GM21529 (cell line): ENCODE measurements around the gene CD6.
"Not testable (repeated sequence)": the region's sequence is repeated elsewhere in the genome, so short reads cannot be mapped to it uniquely, and the experiment has no call there.

Experiments used
- ATAC-seq: cut with Tn5 transposase; IDR thresholded peaks from one replicate; pipeline ENCODE4 v1.9.1; 2021; ENCODE audit not compliant: unreplicated experiment

The CD6 gene

DNA sequence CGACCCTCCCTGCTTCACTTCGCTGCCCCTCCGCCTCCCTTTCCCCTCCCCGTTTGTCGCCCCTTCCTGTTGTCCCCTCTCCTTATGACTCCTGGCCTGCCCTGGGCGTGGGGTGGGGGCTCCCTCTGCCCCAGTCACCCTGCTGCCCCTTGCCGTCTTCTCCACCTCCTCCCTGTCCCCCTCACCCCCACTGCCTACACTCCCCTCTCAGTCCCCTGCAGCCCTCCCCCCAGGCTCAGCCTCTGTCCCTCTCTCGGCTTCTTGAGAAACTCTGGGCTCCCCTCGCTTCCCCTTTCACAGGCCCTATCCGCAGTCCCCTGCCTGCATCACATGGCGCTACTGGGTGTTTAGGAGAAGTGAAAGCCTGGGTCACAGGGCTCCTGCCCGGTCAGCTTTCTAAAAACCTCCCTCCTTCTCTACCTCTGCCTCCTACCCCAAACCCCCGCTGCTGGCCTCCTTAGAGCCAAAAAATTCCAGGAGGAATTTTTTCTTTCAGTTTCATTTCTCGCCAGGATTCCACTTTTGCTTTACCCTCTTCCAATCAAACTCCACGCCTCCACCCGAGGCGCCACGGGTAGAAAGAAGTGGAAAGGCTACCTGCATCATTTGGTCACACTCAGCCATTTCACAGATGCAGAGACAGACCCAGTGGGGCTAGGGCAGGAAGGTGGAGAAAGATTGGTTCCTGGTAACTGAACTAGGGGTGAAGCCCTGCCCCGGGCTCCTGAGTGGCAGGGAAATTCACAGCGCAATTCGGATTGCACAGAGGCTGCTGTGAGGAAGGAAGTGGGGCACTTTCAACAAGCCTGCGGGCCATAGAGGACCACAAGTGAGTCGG, 19.4 kb upstream of the CD6 start, which contains the start of gene SLC15A3:
TSS of gene SLC15A3 (minus strand) at position 273 of the 838 bp plus-strand sequence. CDS start 625 bp downstream, outside the sequence.
- ATAC-seq, result peak; percentile 69

DNA sequence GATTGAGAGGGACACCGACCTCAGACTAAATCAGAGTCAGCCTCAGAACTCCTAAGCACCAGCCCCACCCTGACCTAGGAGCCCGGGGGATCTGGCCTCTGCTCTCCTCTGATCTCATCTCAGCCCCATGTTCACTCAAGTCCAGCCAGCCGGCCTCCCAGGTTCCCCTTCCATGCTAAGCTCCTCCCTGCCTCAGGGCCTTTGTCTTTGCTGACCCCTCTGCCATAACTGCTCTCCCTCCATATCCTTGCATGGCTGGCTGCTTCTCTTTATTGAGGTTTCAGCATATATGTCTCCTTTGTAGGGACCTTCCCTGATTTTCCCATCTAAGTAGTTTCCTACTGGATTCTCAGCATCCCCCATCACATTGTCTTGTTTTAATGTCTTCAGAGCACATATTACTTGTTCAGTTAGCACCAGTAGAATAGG, 18.7 kb upstream of the CD6 start:
- no peak for ATAC-seq

- no peak for ATAC-seq
These were observed 17.7 kb upstream of the CD6 start for GRCh38 chr11:60953781-60954180.

DNA sequence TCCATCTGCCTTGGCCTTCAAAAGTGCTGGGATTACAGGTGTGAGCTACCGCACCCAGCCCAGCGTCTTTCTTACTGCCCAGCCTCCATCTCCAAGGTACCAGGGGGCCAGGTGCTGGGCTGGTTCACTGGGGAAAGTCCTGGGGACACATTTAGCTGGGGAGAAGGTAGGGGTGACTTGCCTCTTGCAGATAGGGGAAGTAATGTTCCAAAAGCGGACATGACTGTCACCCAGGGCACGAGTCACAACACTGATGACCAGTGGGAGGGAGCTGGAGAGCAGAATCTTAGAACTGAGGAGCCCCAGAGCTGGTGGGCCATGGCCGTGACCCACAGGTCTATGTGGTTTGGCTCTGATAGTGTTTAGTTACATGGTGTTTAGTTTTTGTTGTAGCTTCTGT, 17.1 kb upstream of the CD6 start:
- ATAC-seq, result no peak

DNA sequence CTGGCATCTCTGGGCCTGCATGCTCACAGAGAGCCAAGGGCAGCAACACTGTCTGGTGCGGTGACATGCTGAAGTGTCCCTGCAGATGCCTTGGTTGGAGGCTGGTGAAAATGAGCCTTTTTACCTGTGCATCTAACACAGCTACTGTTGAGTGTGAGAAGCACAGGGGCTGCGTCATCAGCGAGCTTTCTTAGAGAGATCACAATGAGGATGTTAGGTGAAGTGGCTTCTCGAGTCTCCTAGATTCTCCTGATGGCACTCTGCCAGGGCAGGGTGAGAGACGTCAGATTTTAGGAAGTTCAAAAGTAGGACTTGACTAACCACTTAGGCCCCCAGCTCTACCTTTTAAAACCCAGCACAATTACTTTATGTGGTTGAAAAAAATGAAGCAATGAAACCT, 15.9 kb upstream of the CD6 start:
- ATAC-seq, result no peak

- ATAC-seq, result no peak
These were observed 14.3 kb upstream of the CD6 start for GRCh38 chr11:60957188-60957587.

DNA sequence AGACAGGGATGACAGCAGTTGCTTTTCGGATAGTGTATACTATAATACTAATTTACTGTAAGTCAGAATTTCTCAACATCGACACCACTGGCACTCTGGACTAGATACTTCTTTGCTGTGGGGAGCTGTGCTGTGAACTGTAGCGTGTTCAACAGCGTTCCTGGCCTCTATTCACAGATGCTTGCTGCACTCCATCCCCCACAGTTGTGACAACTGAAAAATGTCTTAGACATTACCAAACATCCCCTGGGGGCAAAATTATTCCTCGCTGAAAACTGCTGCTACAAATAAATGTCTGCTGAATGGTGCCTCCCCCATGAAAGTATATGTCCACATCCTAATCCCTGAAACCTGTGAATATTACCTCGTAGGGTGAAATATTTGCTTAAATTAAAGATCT, 12.0 kb upstream of the CD6 start:
- no peak for ATAC-seq

DNA sequence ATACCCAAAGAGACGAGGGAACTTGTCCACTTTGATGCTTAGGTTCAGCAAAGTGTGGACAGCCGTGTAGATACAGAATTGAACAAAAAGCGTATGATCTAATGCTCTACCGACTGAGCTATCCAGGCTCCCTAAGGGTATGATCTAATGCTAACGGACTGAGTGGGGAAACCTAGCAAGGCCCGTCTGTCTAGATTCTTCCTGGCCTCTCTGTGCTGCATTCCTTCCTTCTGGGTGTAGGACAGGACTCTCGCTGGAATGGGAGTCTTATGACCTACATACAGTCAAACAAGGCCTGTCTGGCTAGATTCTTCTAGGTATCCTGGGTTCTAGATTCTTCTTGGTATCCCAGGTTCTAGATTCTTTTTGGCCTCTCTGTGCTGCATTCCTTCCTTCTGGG, 11.1 kb upstream of the CD6 start:
- no peak for ATAC-seq

- no peak for ATAC-seq
These were observed 6.7 kb upstream of the CD6 start for GRCh38 chr11:60964801-60965200.

GRCh38 chr11:60966890-60967289, 4.6 kb upstream of the CD6 start:
- ATAC-seq, result no peak

DNA sequence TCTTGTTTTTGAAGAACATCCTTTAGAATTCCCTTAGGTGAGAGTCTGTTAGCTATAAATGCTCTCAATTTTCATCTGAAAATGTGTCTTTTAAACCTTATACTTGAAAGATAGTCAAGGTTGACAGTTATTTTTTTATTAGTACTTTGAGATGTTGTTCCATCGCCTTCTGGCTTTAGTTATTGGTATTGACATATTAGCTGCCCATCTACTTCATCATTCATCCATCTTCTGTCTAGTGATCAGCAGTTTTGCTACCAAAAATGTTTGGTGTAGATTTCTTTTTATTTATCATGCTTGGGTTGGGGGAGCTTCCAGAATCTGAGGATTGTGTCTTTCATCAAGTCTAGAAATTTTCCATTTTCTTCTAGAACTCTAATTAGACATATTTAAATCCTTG, 3.3 kb upstream of the CD6 start:
- ATAC-seq, result no peak

GRCh38 chr11:60970369-60970774, 1.1 kb upstream of the CD6 start:
- peak; percentile 57 for ATAC-seq

GRCh38 chr11:60970890-60971289, 590 bp upstream of the CD6 start:
- no peak for ATAC-seq

- no peak for ATAC-seq
These were observed 926 bp downstream of the CD6 start for GRCh38 chr11:60972182-60973030.

- ATAC-seq, result no peak
These were observed 2.2 kb downstream of the CD6 start for GRCh38 chr11:60973699-60974098.

DNA sequence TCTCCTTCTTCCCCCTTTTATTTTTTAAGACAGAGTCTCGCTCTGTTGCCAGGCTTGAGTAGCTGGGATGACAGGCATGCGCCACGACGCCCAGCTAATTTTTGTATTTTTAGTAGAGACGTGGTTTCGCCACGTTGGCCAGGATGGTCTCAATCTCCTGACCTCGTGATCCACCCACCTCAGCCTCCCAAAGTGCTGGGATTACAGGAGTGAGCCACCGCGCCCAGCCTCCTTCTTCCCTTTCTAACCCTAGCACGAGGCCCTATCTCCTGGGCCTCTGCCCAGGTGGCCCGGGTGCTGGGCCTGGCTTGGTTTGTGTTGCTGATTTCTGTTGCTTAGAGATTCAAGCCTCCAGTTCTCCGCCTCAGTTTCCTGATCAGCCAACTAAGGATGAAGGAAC, 2.8 kb downstream of the CD6 start:
- ATAC-seq, result not testable (repeated sequence)

DNA sequence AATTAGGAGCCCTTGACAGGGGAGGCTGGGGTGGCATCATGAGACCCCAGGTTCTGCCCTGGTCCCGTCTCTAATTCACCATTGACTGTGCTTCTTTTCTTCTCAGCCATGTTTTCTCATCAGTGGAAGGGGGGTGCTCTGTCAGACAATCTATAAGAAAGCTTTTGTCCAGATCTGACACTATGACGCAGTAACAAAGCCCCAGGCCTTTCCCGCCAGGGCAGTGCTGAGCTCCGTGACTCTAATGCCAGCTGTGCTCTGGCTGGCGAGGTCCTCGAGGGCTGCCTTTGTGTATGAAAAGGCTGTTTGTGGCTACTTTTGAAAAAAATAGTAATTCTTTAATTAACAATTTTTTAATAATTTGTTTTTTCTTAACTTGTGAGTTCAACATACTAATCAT, 3.2 kb downstream of the CD6 start:
- ATAC-seq, result no peak

DNA sequence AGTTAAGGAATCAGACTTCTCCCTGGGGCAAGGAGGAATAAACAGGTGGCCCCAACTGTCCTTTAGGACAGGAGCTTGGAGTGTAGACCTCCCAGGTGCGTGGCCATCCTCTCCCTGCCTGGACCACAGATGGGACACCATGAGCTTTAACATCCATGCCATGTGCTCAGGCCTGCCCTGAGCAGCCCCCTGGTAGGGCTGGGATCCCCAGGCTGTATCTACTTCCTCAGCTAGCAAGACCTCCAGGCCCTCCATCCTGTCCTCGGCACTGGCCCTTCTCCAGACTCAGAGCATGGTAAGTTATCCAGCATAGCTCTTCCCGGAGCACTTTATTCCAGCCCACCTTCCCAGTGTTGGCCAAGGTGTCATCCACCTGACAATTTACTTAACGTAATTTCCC, 5.7 kb downstream of the CD6 start:
- no peak for ATAC-seq

GRCh38 chr11:60977836-60978235, 6.4 kb downstream of the CD6 start:
- no peak for ATAC-seq

GRCh38 chr11:60978546-60979380, 7.3 kb downstream of the CD6 start:
- no peak for ATAC-seq

GRCh38 chr11:60981515-60981914, 10.0 kb downstream of the CD6 start:
- no peak for ATAC-seq
